ENCODE measurements around the gene NUDT14.

NUDT14 gene

DNA sequence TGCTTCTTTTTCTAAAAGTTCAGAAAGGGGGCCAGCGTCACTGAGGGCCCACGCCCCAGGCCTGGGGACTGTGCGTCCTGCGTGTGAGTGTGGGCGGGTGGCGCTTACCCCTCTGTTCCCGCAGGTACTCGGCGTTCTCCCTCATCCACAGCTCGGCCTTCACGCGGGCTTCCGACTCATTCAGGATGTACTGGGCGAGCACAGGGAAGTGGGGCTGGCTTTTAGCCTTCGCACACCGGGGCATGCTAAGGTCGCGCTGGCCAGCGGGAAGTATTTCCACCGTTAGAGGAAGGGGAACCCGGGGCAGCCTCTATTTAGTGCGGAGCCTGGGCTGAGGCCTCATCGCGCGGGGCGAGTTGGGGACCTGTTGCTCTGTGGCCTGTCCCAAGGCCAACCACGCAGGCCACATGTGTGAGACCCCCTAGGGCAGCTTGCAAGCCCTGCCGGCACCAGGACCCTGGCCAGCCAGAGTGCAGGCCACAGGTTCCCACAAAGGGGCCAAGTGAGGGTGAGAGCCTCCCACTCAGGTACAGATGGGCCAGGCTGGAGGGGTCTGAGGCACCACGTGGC lies 38.0 kb upstream of the NUDT14 start:
- no peak for TF ChIP-seq JUND (IDR thresholded peaks at IDR 0.05; ENCODE audit: low read depth)
- in situ Hi-C loops (cut with HindIII; ENCODE audit: low pct_unique_long_range_greater_than_20kb, low sequenced_read_pairs), result no loop called here
- DNase-seq (ENCODE audit: low read depth in 1 of 2, low spot score in 1 of 2), result no peak

DNA sequence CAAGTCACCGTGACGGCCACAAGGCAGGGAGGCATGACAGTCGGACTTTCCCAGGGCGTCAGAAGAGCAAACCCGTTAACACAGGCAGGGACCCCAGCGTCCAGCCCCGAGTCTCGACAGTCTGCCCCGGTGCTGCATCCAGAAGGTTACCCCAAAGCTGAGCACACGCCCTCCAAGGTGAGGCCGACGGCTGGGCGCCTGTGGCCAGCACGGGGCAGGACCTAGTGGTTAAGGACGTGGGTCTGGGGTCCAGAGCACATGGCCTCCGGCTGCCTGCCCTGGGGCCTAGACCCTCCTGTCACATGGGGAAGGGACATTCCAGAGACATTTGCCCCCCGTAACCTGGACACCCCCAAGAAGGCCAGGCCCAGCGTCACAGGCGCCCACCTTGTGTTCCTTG lies 37.5 kb upstream of the NUDT14 start:
- TF ChIP-seq JUND (IDR thresholded peaks at IDR 0.05; ENCODE audit: low read depth), result no peak
- in situ Hi-C loops (cut with HindIII; ENCODE audit: low pct_unique_long_range_greater_than_20kb, low sequenced_read_pairs), result no loop called here
- no peak for DNase-seq (ENCODE audit: low read depth in 1 of 2, low spot score in 1 of 2)

DNA sequence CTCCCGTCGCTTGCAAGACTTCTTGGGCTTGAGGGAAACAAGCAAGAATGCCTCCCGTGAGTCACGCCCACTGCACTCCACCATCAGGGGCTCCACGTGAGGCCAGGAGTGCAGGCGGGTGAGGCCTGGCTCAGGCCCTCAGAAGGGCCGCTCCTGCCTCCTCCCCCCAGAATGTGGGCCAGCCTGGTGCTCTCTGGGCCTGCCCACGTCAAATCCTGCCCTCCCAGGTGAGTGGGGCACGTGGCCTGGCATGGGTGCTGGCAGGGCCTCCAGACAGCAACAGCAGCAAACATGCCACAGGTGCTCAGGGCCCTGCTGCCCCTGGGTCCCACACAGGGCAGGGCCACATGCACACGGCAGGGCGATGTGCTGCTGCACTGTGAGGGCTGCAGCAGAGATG lies 36.7 kb upstream of the NUDT14 start:
- no peak for TF ChIP-seq JUND (IDR thresholded peaks at IDR 0.05; ENCODE audit: low read depth)
- in situ Hi-C loops (cut with HindIII; ENCODE audit: low pct_unique_long_range_greater_than_20kb, low sequenced_read_pairs), result no loop called here
- DNase-seq (ENCODE audit: low read depth in 1 of 2, low spot score in 1 of 2), result no peak

DNA sequence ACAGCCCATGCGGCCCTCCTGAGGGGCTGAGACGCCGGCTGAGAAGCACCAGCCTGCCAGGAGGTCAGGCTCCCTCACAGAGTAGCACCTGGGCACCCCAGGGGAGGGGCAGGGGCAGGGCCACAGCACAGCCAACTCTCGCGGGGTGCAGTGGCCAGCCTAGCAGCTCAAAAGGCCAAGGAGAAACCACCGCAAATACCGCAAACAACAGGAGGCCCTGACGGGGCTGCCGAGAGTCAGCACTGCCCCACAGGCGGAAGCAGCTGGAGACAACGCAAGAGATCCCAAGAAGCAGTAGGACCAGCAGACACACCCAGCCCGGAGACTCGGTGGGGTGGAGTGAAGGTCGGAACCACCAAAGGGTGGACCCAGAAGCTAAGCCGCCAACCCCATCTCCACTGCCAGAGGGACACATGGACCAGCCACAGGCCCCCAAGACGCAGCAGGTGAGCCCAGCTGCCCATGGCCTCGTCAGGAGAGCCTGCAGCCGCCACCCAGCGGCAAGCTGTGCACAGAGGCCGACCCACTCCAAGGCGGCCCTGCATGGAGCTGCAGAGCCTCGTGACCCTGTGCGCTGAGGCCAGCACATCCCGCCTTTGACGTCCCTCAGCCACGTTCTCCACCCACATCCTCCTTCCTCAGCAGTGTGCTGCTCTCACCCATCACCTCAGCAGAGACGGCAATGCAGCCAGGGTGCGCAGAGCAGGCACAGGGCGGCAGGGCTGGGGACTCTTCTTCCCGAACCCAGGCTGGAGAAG lies 35.6 kb upstream of the NUDT14 start:
- no peak for TF ChIP-seq JUND (IDR thresholded peaks at IDR 0.05; ENCODE audit: low read depth)
- no peak for DNase-seq (ENCODE audit: low read depth in 1 of 2, low spot score in 1 of 2)
- in situ Hi-C loops (cut with HindIII; ENCODE audit: low pct_unique_long_range_greater_than_20kb, low sequenced_read_pairs), result no loop called here

DNA sequence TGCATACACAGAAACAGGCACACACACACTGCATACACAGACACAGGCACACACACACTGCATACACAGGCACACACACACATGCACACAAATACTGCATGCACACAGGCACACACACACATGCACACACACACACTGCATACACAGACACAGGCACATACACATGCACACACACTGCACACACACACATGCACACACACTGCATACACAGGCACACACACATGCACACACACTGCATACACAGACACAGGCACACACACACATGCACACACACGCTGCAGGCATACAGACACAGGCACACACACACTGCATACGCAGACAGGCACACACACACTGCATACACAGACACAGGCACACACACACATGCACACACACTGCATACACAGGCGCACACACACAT lies 34.5 kb upstream of the NUDT14 start:
- in situ Hi-C loops (cut with HindIII; ENCODE audit: low pct_unique_long_range_greater_than_20kb, low sequenced_read_pairs), result no loop called here
- no peak for DNase-seq (ENCODE audit: low read depth in 1 of 2, low spot score in 1 of 2)
- no peak for TF ChIP-seq JUND (IDR thresholded peaks at IDR 0.05; ENCODE audit: low read depth)

DNA sequence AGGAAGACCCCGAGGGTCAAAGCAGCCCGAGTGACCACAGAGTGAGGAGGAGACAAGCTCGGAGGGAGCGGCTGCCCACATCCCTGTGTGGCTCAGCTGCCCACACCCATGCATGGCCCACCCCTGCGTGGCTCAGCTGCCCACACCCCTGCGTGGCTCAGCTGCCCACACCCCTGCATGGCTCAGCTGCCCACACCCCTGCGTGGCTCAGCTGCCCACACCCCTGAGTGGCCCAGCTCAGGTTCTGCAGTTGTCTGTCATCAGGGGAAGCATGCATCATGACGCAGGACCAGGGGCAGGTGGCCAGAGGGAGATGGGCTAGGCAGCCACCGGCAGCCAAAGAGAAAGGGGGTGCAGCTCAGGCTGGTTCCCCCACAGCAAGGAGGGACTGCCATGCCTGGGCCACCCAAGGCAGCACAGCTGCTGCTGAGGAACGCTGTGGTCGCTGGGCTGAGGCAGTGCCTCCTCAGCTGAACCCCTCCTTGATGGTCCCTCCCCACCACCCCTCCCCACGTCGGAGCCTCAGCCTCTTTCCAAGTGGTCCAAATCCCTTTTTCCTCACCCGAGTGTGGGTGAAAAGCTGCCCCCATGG lies 33.3 kb upstream of the NUDT14 start:
- TF ChIP-seq JUND (IDR thresholded peaks at IDR 0.05; ENCODE audit: low read depth), result no peak
- in situ Hi-C loops (cut with HindIII; ENCODE audit: low pct_unique_long_range_greater_than_20kb, low sequenced_read_pairs), result no loop called here
- DNase-seq (ENCODE audit: low read depth in 1 of 2, low spot score in 1 of 2), result no peak

DNA sequence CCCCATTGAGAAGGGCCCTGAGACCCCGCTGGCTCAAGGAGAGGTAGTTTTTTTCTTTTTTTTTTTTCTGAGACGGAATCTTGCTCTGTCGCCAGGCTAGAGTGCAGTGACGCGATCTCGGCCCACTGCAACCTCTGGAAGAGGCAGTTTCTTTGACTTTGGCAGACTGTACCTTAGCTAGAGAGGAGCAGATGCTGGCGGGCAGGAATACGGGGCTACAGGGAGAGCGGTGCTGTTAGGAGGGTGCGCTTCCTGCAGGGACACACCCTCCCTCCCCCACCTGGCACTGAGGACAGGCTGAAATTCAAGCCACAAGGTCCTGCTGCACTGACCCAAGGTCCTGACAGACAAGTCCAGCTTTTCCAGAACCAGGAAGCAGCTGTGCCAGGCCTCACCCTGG lies 32.2 kb upstream of the NUDT14 start:
- in situ Hi-C loops (cut with HindIII; ENCODE audit: low pct_unique_long_range_greater_than_20kb, low sequenced_read_pairs), result no loop called here
- TF ChIP-seq JUND (IDR thresholded peaks at IDR 0.05; ENCODE audit: low read depth), result no peak
- no peak for DNase-seq (ENCODE audit: low read depth in 1 of 2, low spot score in 1 of 2)

DNA sequence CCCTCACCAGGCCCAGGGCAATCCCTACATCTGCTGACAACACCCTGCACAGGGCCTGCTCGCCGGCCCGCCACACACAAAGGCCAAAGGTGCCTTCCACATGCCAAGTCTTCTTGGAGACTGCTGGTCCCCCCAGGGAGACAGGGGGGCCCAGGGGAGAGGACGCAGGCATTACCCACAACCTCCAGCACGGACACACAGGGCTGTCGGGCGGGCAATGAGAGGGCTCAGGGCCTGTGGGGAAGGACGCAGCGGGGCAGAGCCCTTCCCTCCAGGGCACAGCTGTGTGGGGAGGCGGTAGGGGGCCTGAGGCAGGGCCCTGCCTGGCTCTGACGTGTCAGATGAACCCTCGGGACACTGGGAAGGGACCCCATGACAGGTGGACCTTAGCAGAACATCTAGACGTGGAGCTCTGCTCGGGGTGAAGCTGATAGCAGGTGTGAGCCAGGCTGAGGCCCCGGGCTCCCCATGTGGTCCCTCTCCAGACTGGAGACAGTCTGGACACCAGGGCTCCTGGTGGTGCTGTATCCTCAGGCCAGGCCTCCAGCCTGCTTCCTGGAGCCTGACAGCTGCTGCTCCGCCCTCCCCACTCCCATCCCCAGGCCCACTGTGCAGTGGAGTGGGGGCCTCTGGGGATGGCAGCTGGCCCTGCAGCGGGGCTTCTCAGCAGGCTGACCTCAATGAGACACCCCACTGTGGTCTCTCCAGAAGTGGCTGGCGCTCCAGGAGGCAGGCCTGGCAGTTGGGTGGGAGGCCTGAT lies 31.6 kb upstream of the NUDT14 start:
- in situ Hi-C loops (cut with HindIII; ENCODE audit: low pct_unique_long_range_greater_than_20kb, low sequenced_read_pairs), result no loop called here
- no peak for TF ChIP-seq JUND (IDR thresholded peaks at IDR 0.05; ENCODE audit: low read depth)
- no peak for DNase-seq (ENCODE audit: low read depth in 1 of 2, low spot score in 1 of 2)

DNA sequence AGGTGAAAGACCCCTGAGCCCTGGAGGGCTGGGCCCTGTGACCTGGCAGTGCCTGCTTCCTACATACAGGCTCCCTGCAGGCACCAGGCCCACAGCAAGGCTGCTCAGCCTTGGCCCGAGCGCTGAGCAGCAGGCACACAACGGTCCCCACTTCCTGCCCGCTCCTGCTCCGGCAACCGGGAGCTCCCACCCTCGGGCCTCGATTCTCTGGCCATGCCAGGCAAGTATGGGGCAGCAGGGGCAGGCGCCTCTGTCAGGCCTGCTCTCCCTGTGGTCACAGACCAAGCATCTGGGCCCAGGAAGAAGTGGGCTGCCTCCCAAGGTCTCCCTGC lies 30.6 kb upstream of the NUDT14 start:
- no peak for DNase-seq (ENCODE audit: low read depth in 1 of 2, low spot score in 1 of 2)
- TF ChIP-seq JUND (IDR thresholded peaks at IDR 0.05; ENCODE audit: low read depth), result no peak
- in situ Hi-C loops (cut with HindIII; ENCODE audit: low pct_unique_long_range_greater_than_20kb, low sequenced_read_pairs), result no loop called here

DNA sequence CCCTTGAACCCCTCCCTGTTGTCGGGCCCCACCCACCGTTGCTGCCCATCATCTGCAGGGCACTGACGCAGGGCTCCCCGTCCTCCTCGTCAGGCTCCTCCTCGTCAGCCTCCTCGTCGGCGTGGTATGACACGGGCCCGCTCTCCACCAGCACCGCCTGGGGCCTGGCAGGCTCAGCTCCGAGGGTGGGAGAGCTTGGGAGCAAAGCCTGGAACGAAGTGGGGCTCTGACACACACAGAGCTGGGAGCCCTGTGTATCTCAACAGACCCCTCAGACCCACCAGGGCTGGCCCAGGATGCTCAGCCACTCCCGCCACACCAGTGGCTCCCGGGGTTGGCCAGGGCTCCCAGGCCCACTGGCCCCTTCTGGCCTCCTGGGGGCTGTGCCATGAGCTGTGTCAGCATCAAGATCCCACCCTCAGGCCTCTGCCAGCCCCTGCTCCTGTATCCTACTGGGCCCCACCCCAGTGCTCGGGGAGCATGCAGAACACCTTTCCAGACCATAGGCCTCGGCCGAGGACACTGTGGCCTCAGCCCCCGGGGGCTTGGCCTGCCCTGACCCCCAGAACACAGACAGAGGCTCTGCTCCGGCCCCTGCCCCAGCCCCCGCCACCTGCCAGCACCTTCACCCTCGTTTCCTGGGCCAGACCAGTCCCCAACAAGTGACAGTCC lies 30.1 kb upstream of the NUDT14 start:
- no peak for TF ChIP-seq JUND (IDR thresholded peaks at IDR 0.05; ENCODE audit: low read depth)
- in situ Hi-C loops (cut with HindIII; ENCODE audit: low pct_unique_long_range_greater_than_20kb, low sequenced_read_pairs), result no loop called here
- no peak for DNase-seq (ENCODE audit: low read depth in 1 of 2, low spot score in 1 of 2)

DNA sequence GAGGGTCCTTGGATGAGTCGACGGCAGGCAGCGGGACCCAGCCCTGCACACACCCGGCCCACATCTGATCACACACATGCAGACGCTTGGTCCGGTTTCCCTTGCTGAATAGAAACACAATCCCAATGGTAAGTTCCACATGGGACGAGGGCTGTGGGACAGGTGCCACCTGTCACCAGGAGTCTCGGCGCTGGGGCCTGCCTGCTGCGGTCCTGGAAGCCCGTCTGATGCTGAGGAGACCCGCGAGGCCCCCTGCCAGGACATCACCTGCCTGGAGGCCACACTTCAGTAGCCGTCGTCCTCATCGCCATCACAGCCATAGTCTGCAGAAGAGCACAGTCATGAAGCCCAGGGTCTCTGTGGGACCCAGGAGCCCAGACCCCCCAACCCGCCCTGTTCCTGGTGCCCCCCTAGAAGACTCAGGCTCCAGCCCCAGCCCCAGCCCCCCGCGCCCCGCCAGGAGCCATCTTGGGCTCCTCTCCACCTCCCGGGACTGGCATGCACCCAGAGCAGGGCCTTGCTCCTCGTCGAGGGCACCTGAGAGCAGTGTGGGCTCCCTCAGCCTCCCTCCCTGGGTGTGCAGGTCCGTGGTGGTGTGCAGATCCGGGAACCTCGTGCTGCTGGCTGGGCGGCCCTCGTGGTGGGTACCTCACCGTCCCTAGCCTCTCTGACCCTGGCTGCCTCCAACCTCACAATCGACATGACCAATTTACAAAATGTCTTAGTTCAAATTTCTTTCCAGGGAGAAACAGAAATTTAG lies 29.3 kb upstream of the NUDT14 start:
- no peak for TF ChIP-seq JUND (IDR thresholded peaks at IDR 0.05; ENCODE audit: low read depth)
- in situ Hi-C loops (cut with HindIII; ENCODE audit: low pct_unique_long_range_greater_than_20kb, low sequenced_read_pairs), result no loop called here
- no peak for DNase-seq (ENCODE audit: low read depth in 1 of 2, low spot score in 1 of 2)

DNA sequence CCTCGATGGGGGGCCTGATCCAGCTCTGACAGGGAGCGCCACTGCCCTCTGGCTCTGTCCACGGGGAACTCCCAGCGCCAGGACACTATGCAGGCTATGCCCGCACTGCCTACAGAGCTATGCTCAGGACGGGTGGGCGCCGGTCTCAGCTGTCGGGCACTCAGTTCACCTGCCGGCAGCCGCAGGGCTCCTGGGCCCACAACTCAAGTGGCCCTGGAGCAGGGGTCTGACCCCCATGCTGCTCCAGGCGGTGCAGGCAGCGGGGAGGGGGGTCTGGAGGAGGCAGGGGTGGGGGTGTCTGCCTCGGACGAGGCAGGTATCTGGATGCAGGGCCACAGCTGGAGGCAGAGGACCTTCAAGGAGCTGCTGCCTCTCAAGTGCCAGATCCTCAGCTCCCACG lies 28.5 kb upstream of the NUDT14 start:
- no peak for DNase-seq (ENCODE audit: low read depth in 1 of 2, low spot score in 1 of 2)
- in situ Hi-C loops (cut with HindIII; ENCODE audit: low pct_unique_long_range_greater_than_20kb, low sequenced_read_pairs), result no loop called here
- no peak for TF ChIP-seq JUND (IDR thresholded peaks at IDR 0.05; ENCODE audit: low read depth)

Measured in T47D (cell line).